Mesendoderm (in vitro differentiated cells): ENCODE measurements around the gene CLDND1. TPM values are rescaled to one million over a fixed set of nuclear protein-coding genes. Genes with fewer than 3 reads are reported as not detected.

ENCODE experiments used
- DNase-seq: peaks from one replicate; pipeline ENCODE4 v3.0.0; 2013
- H2AK5ac ChIP-seq: 2 replicates; pipeline ENCODE4 v1.6.1; 2013; ENCODE audit warnings: low read length, inconsistent platforms
- H2BK120ac ChIP-seq: 2 replicates; pipeline ENCODE4 v1.6.1; 2013; ENCODE audit warnings: low read depth, mild to moderate bottlenecking, low read length, moderate library complexity, mixed read lengths
- H2BK15ac ChIP-seq: replicated peaks from 2 replicates; pipeline ENCODE4 v1.6.1; 2013; ENCODE audit warnings: low read depth, mild to moderate bottlenecking, moderate library complexity
- H2BK5ac ChIP-seq: 2 replicates; pipeline ENCODE4 v1.6.1; 2013; ENCODE audit warnings: low read length, inconsistent platforms
- H3K18ac ChIP-seq: 2 replicates; pipeline ENCODE4 v1.6.1; 2013; ENCODE audit warnings: mild to moderate bottlenecking, low read length, mixed read lengths
- H3K23ac ChIP-seq: one replicate; pipeline ENCODE4 v1.6.1; 2013; ENCODE audit warnings: low read length
- H3K27ac ChIP-seq: 2 replicates; pipeline ENCODE4 v1.5.1; 2013; ENCODE audit warnings: low read depth, mild to moderate bottlenecking, inconsistent platforms, low read length, moderate library complexity
- H3K27me3 ChIP-seq: 2 replicates; pipeline ENCODE4 v1.6.1; 2013; ENCODE audit warnings: low read length, control low read depth, mild to moderate bottlenecking, inconsistent platforms; ENCODE audit not compliant: insufficient read depth, poor library complexity
- H3K36me3 ChIP-seq: 2 replicates; pipeline ENCODE4 v1.6.1; 2013; ENCODE audit warnings: low read length, inconsistent platforms; ENCODE audit not compliant: control insufficient read depth, insufficient read depth
- H3K4ac ChIP-seq: one replicate; pipeline ENCODE4 v1.6.1; 2013; ENCODE audit warnings: low read depth, mild to moderate bottlenecking, low read length, moderate library complexity
- H3K4me1 ChIP-seq: 2 replicates; pipeline ENCODE4 v1.6.1; 2013; ENCODE audit warnings: low read depth, low read length, inconsistent platforms; ENCODE audit not compliant: control insufficient read depth
- H3K4me2 ChIP-seq: 2 replicates; pipeline ENCODE4 v1.6.1; 2013; ENCODE audit warnings: low read length
- H3K4me3 ChIP-seq: 2 replicates; pipeline ENCODE4 v1.5.1; 2013; ENCODE audit warnings: mild to moderate bottlenecking, low read length
- H3K56ac ChIP-seq: one replicate; pipeline ENCODE4 v1.6.1; 2013; ENCODE audit warnings: low read length
- H3K79me1 ChIP-seq: 2 replicates; pipeline ENCODE4 v1.6.1; 2013; ENCODE audit warnings: low read length, inconsistent platforms
- H3K79me2 ChIP-seq: 2 replicates; pipeline ENCODE4 v1.6.1; 2013; ENCODE audit warnings: mild to moderate bottlenecking, low read length; ENCODE audit not compliant: control insufficient read depth, insufficient read depth
- H3K9ac ChIP-seq: 2 replicates; pipeline ENCODE4 v1.6.1; 2013; ENCODE audit warnings: low read length, inconsistent platforms
- H4K5ac ChIP-seq: one replicate; pipeline ENCODE4 v1.6.1; 2013; ENCODE audit warnings: low read length
- H4K8ac ChIP-seq: one replicate; pipeline ENCODE4 v1.6.1; 2013; ENCODE audit warnings: low read depth, mild to moderate bottlenecking, control low read depth, low read length, moderate library complexity
- WGBS: extraction: QIAGEN DNeasy Blood & Tissue Kit; methylation state at CpG from one replicate; pipeline ENCODE4 v1.1.7; 2013; ENCODE audit warnings: low lambda C conversion rate, missing lambda C conversion rate; ENCODE audit not compliant: insufficient coverage; ENCODE audit errors: extremely low coverage; 5-methylcytosine and 5-hydroxymethylcytosine counted together
- polyA plus RNA-seq, 2 experiments: library from polyadenylated mRNA; stranded (reverse); fragments of 200-250 nt; gene quantifications; one replicate each; pipeline ENCODE4 v1.2.3, GENCODE V29; 2013

Gene CLDND1
- polyA plus RNA-seq (2013, experiment 1 of 2), result 104 TPM
- polyA plus RNA-seq (2013, experiment 2 of 2), result 110 TPM

GRCh38 chr3:98522544-98523281, at the start of gene CLDND1:
Gene CLDND1, minus strand, starts transcription at chr3:98522902. Its CDS starts 1,478 bp downstream, at chr3:98521424.
- H3K4me2 ChIP-seq, result peak within 1 kb of the TSS; percentile 70
- H3K4ac ChIP-seq, result peak within 1 kb of the TSS; percentile 58
- peak within 1 kb of the TSS; percentile 76 for H3K4me3 ChIP-seq
- peak within 1 kb of the TSS; percentile 99 for H3K9ac ChIP-seq
- no peaks in the 10 kb centered on the region for H3K4me1 ChIP-seq
- H3K36me3 ChIP-seq, result no peaks in the 10 kb centered on the region
- H3K27me3 ChIP-seq, result no peaks in the 10 kb centered on the region
- H2BK120ac ChIP-seq, result no peak within 1 kb of the TSS
- peaks cover 10% of the 10 kb centered on the region for H3K79me1 ChIP-seq
- H3K27ac ChIP-seq, result peak within 1 kb of the TSS; percentile 91
- peak within 1 kb of the TSS; percentile 75 for H2AK5ac ChIP-seq
- WGBS, result no CpG with 5 or more reads among the region's 63 CpGs
- H3K18ac ChIP-seq, result peak within 1 kb of the TSS; percentile 56
- H4K8ac ChIP-seq, result no peak within 1 kb of the TSS
- peak within 1 kb of the TSS; percentile 82 for H2BK5ac ChIP-seq
- DNase-seq, result peak; percentile 99
- peak within 1 kb of the TSS; percentile 96 for H3K56ac ChIP-seq
- H3K79me2 ChIP-seq, result peaks cover 22% of the 10 kb centered on the region
- H4K5ac ChIP-seq, result no peak within 1 kb of the TSS
- no peak within 1 kb of the TSS for H2BK15ac ChIP-seq
- H3K23ac ChIP-seq, result peak within 1 kb of the TSS; percentile 83

- no peak overlapping the region for H2AK5ac ChIP-seq
Measured at GRCh38 chr3:98568402-98568801, 45.7 kb upstream of the CLDND1 start.

GRCh38 chr3:98567666-98568270, 45.1 kb upstream of the CLDND1 start:
- H3K79me2 ChIP-seq, result no peaks in the 10 kb centered on the region
- no peak overlapping the region for H3K23ac ChIP-seq
- H4K8ac ChIP-seq, result no peak overlapping the region
- no peak overlapping the region for H3K4me3 ChIP-seq
- no peaks in the 10 kb centered on the region for H3K79me1 ChIP-seq
- no peak overlapping the region for H3K18ac ChIP-seq
- H3K56ac ChIP-seq, result no peak overlapping the region
- H3K4me1 ChIP-seq, result no peaks in the 10 kb centered on the region
- H3K4ac ChIP-seq, result no peak overlapping the region
- H2AK5ac ChIP-seq, result no peak overlapping the region
- no peak overlapping the region for H2BK120ac ChIP-seq
- no peak for DNase-seq
- no peak overlapping the region for H3K27ac ChIP-seq
- H2BK15ac ChIP-seq, result no peak overlapping the region
- no peaks in the 10 kb centered on the region for H3K36me3 ChIP-seq
- no peak overlapping the region for H3K9ac ChIP-seq
- no peak overlapping the region for H3K4me2 ChIP-seq
- H2BK5ac ChIP-seq, result no peak overlapping the region
- no CpG with 5 or more reads among the region's 2 CpGs for WGBS
- H4K5ac ChIP-seq, result no peak overlapping the region
- H3K27me3 ChIP-seq, result no peaks in the 10 kb centered on the region

More at GRCh38 chr3:98568402-98568801, 45.7 kb upstream of the CLDND1 start:
- Histone ChIP-seq H3K9ac (no peak overlapping the region), H3K23ac (no peak overlapping the region), H3K27ac (no peak overlapping the region), H2BK120ac (no peak overlapping the region), H3K56ac (no peak overlapping the region), H3K4ac (no peak overlapping the region), H3K18ac (no peak overlapping the region), H4K5ac (no peak overlapping the region), H3K79me1 (no peaks in the 10 kb centered on the region), H2BK15ac (no peak overlapping the region), H2BK5ac (no peak overlapping the region), H3K27me3 (no peaks in the 10 kb centered on the region), H3K79me2 (no peaks in the 10 kb centered on the region), H3K4me1 (no peaks in the 10 kb centered on the region), H3K4me3 (no peak overlapping the region), H3K36me3 (no peaks in the 10 kb centered on the region), H3K4me2 (no peak overlapping the region), H4K8ac (no peak overlapping the region)
- no CpG with 5 or more reads among the region's 3 CpGs for WGBS
- no peak for DNase-seq

- H3K4me3 ChIP-seq, result no peak overlapping the region
- DNase-seq, result no peak
- H2BK120ac ChIP-seq, result no peak overlapping the region
- H3K79me1 ChIP-seq, result no peaks in the 10 kb centered on the region
- no peak overlapping the region for H3K4me2 ChIP-seq
- no peak overlapping the region for H3K23ac ChIP-seq
- H3K27me3 ChIP-seq, result no peaks in the 10 kb centered on the region
- H2AK5ac ChIP-seq, result no peak overlapping the region
- WGBS, result no CpG with 5 or more reads among the region's 6 CpGs
- no peak overlapping the region for H4K8ac ChIP-seq
- H3K18ac ChIP-seq, result no peak overlapping the region
- no peak overlapping the region for H3K56ac ChIP-seq
- H3K4me1 ChIP-seq, result no peaks in the 10 kb centered on the region
- no peak overlapping the region for H3K9ac ChIP-seq
- H3K36me3 ChIP-seq, result no peaks in the 10 kb centered on the region
- no peak overlapping the region for H3K27ac ChIP-seq
- H2BK5ac ChIP-seq, result no peak overlapping the region
- H2BK15ac ChIP-seq, result no peak overlapping the region
- H3K79me2 ChIP-seq, result no peaks in the 10 kb centered on the region
- H4K5ac ChIP-seq, result no peak overlapping the region
- no peak overlapping the region for H3K4ac ChIP-seq
Measured at GRCh38 chr3:98565843-98566242, 43.1 kb upstream of the CLDND1 start.

GRCh38 chr3:98565237-98565643, 42.5 kb upstream of the CLDND1 start:
- Histone ChIP-seq H3K23ac (no peak overlapping the region), H3K9ac (no peak overlapping the region), H3K36me3 (no peaks in the 10 kb centered on the region), H2BK15ac (no peak overlapping the region), H4K5ac (no peak overlapping the region), H4K8ac (no peak overlapping the region), H3K4me1 (no peaks in the 10 kb centered on the region), H3K4ac (no peak overlapping the region), H3K56ac (no peak overlapping the region), H3K27ac (no peak overlapping the region), H2BK5ac (no peak overlapping the region), H3K79me1 (no peaks in the 10 kb centered on the region), H3K79me2 (no peaks in the 10 kb centered on the region), H2BK120ac (no peak overlapping the region), H3K18ac (no peak overlapping the region), H3K27me3 (no peaks in the 10 kb centered on the region), H3K4me2 (no peak overlapping the region), H3K4me3 (no peak overlapping the region), H2AK5ac (no peak overlapping the region)
- DNase-seq, result no peak
- WGBS, result no CpG with 5 or more reads among the region's 3 CpGs
